ENCODE measurements around the gene CORIN. TPM values are rescaled to one million over a fixed set of nuclear protein-coding genes. Genes with fewer than 3 reads are reported as not detected.
"Not testable (repeated sequence)": the region's sequence is repeated elsewhere in the genome, so short reads cannot be mapped to it uniquely, and the experiment has no call there.

CORIN gene
- total RNA-seq, 1 donor from 2014 or later = not detected

DNA sequence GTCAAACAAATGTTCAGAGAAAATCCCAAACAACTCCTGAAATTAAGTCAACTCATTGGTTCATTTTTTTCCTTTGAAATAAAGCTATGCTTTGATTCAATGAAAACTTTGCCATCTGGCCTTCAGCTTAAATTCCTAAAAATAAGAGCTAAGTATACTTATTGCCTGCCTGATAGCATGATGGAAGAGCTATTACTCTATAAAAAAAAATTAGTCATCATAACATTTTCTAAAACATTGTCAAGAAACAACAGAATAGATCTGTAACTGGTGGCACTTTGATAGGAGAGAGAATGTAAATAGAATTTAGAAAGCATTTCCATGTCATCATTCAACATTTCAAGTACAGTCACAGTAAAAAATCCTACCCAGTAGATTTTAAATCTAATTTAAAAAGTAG is 136.6 kb downstream of the CORIN start:
- H3K36me3 ChIP-seq (ENCODE audit: control insufficient read depth, insufficient read depth, low read length) = no peaks in the 10 kb centered on the region
- no peaks in the 10 kb centered on the region for H3K27me3 ChIP-seq (ENCODE audit: control insufficient read depth, insufficient read depth, low read length)
- no peak overlapping the region for H3K4me3 ChIP-seq (ENCODE audit: low read depth, low read length)
- DNase-seq (ENCODE audit: low read depth) = no peak
- TF ChIP-seq, protein P1, sequence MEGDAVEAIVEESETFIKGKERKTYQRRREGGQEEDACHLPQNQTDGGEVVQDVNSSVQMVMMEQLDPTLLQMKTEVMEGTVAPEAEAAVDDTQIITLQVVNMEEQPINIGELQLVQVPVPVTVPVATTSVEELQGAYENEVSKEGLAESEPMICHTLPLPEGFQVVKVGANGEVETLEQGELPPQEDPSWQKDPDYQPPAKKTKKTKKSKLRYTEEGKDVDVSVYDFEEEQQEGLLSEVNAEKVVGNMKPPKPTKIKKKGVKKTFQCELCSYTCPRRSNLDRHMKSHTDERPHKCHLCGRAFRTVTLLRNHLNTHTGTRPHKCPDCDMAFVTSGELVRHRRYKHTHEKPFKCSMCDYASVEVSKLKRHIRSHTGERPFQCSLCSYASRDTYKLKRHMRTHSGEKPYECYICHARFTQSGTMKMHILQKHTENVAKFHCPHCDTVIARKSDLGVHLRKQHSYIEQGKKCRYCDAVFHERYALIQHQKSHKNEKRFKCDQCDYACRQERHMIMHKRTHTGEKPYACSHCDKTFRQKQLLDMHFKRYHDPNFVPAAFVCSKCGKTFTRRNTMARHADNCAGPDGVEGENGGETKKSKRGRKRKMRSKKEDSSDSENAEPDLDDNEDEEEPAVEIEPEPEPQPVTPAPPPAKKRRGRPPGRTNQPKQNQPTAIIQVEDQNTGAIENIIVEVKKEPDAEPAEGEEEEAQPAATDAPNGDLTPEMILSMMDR (IDR thresholded peaks at IDR 0.05; ENCODE audit: insufficient read depth, low read length, poor library complexity, severe bottlenecking) = no peak

DNA sequence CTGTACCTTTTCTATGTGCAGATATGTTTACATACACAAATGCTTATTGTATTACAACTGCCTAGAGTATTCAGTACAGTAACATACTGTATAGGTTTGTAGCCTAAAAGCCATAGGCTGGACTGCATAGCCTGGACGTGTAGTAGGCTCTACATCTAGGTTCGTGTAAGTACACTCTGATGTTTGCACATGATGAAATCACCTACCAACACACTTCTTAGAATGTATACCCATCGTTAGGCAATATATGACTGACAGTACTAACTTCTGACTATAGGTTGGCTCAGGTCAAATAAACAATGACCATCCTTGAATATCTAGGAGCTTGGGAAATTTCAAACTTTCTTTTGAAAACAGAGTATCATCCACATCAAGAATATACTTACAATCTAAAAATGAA is 139.0 kb downstream of the CORIN start:
- Histone ChIP-seq H3K4me3 (ENCODE audit: low read depth, low read length) (no peak overlapping the region), H3K27me3 (ENCODE audit: control insufficient read depth, insufficient read depth, low read length) (no peaks in the 10 kb centered on the region), H3K36me3 (ENCODE audit: control insufficient read depth, insufficient read depth, low read length) (no peaks in the 10 kb centered on the region)
- DNase-seq (ENCODE audit: low read depth) = no peak
- TF ChIP-seq, protein P1 (IDR thresholded peaks at IDR 0.05; ENCODE audit: insufficient read depth, low read length, poor library complexity, severe bottlenecking) = no peak

DNA sequence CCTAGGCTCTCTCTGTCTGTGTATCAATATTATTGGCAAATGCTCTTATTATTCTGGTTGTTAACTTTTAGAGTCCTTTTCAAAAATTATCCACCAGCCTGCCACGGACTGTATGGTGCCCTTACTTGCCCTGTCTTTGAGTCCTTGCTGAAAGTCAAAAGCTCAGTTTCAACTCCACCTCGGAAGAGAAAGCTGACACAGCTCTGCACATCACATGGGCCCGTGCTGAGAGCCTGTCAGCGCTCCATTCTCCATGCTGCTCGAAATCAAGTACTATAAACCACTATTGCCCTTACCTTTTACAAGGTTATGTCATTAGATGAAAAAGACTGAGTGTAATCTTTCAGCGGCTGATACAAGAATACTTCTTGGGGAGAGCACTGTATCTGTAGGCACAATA is 141.0 kb downstream of the CORIN start:
- no peaks in the 10 kb centered on the region for H3K36me3 ChIP-seq (ENCODE audit: control insufficient read depth, insufficient read depth, low read length)
- TF ChIP-seq, protein P1 (IDR thresholded peaks at IDR 0.05; ENCODE audit: insufficient read depth, low read length, poor library complexity, severe bottlenecking) = no peak
- no peak for DNase-seq (ENCODE audit: low read depth)
- H3K4me3 ChIP-seq (ENCODE audit: low read depth, low read length) = no peak overlapping the region
- H3K27me3 ChIP-seq (ENCODE audit: control insufficient read depth, insufficient read depth, low read length) = no peaks in the 10 kb centered on the region

DNA sequence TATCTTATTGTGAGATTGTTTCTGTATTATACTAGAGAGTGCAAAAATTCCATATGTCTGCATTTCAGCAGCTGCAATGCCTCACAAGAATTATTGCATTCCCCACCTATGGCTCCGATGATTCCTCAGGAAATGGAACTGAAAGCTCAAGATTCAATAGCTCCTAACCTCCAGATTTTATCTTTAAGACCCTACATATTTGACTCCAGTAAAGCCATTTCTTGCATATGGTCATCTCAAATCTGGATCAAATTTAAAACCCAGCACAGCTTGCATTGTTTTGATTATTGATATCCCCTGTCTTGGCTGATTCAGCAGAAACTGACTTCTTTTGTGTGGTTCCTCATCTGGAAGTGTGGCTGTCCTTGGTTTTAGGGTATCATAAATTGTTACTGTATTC is 142.6 kb downstream of the CORIN start:
- H3K27me3 ChIP-seq (ENCODE audit: control insufficient read depth, insufficient read depth, low read length) = no peaks in the 10 kb centered on the region
- no peak overlapping the region for H3K4me3 ChIP-seq (ENCODE audit: low read depth, low read length)
- TF ChIP-seq, protein P1 (IDR thresholded peaks at IDR 0.05; ENCODE audit: insufficient read depth, low read length, poor library complexity, severe bottlenecking) = no peak
- no peaks in the 10 kb centered on the region for H3K36me3 ChIP-seq (ENCODE audit: control insufficient read depth, insufficient read depth, low read length)
- DNase-seq (ENCODE audit: low read depth) = no peak

DNA sequence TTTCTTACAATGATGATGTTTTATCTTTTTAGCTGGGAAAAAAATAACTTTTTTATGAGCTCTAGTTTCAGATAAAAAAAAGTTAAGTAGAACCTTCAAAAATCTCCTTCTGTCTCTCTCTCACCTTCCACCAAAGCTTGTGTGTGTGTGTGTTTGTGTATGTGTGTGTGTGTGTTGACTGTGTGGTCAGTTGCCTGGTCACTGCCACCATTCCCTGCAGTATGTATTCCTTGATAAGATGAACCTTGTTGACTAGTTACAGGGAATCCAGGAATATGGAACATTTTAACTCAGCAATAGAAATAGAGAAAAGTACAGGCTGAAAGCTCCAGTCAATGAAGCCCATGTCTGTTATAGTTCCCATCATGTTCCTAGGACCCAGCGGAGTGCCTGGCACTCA is 143.5 kb downstream of the CORIN start:
- no peaks in the 10 kb centered on the region for H3K36me3 ChIP-seq (ENCODE audit: control insufficient read depth, insufficient read depth, low read length)
- no peak for DNase-seq (ENCODE audit: low read depth)
- TF ChIP-seq, protein P1 (IDR thresholded peaks at IDR 0.05; ENCODE audit: insufficient read depth, low read length, poor library complexity, severe bottlenecking) = no peak
- H3K27me3 ChIP-seq (ENCODE audit: control insufficient read depth, insufficient read depth, low read length) = no peaks in the 10 kb centered on the region
- no peak overlapping the region for H3K4me3 ChIP-seq (ENCODE audit: low read depth, low read length)

DNA sequence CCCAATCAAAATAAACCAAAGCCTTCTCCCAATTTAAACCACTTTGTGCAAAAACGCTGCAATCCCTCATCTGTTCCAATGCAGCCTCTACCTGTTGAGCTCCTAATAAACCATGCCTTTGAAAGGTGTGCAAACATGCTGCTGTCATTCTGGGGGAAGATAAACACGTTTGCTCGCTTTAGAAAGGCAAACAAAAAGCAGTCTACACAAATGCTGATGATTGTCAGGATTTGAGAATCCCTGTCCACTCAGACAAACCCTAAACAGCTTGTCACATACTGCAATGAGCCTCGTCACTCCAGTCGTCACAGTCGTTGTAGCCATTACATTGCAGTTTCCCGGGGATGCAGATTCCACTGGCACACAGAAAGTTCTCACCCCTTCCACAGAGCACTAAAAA is 145.2 kb downstream of the CORIN start:
- no peaks in the 10 kb centered on the region for H3K36me3 ChIP-seq (ENCODE audit: control insufficient read depth, insufficient read depth, low read length)
- no peak overlapping the region for H3K4me3 ChIP-seq (ENCODE audit: low read depth, low read length)
- DNase-seq (ENCODE audit: low read depth) = no peak
- TF ChIP-seq, protein P1 (IDR thresholded peaks at IDR 0.05; ENCODE audit: insufficient read depth, low read length, poor library complexity, severe bottlenecking) = no peak
- H3K27me3 ChIP-seq (ENCODE audit: control insufficient read depth, insufficient read depth, low read length) = no peaks in the 10 kb centered on the region

DNA sequence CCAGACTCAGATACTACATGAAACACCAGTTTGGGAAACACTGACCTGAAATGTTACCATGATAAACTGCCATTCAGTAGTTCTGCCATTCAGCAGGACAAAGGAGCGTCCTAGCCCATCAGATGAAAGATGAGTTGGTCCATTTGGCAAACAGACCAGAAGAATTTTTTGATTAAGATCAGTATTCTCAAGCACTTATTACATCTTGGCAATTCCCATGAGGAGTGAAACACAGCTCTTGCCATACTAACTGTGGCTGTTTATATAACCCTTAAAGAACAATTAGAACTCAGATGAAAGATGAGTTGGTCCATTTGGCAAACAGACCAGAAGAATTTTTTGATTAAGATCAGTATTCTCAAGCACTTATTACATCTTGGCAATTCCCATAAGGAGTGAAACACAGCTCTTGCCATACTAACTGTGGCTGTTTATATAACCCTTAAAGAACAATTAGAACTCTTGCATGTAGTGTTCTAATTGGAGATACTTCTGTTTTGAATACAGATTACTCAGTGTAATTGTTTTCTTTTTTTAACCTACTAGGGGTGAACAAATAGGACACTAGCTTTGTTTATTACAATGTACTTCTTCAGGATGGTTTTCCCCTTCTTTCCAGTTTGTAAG is 146.0 kb downstream of the CORIN start:
- not testable (repeated sequence) for DNase-seq (ENCODE audit: low read depth)

More for the DNA sequence above, 146.0 kb downstream of the CORIN start:
- not testable (repeated sequence) for H3K27me3 ChIP-seq (ENCODE audit: control insufficient read depth, insufficient read depth, low read length); H3K36me3 ChIP-seq (ENCODE audit: control insufficient read depth, insufficient read depth, low read length); H3K4me3 ChIP-seq (ENCODE audit: low read depth, low read length)
